AG04450 (cell line): Measurements from ENCODE around the gene DLGAP4. TPM values are rescaled to one million over a fixed set of nuclear protein-coding genes. Genes with fewer than 3 reads are reported as not detected.

Experiments
- CTCF ChIA-PET: fragments of 300-600, 350-600 bp; formaldehyde crosslinking; extraction: SDS; loops from one replicate; lab custom pipeline; 2022; ENCODE audit warnings: antibody characterized with exemption, inconsistent platforms; lab: Charles Lee
- POLR2A ChIA-PET: fragments of 350-600 bp; formaldehyde crosslinking; extraction: SDS; loops from one replicate; lab custom pipeline; 2021; ENCODE audit warnings: antibody characterized with exemption, inconsistent platforms; lab: Yijun Ruan, JAX
- DNase-seq: peaks from one replicate; pipeline ENCODE4 v3.0.0-alpha.2; 2011; ENCODE audit warnings: low read depth, low spot score
- H3K27ac ChIP-seq: one replicate; pipeline ENCODE4 v1.5.1; 2012; ENCODE audit warnings: low read depth, low read length, control low read depth
- H3K27me3 ChIP-seq: one replicate; pipeline ENCODE4 v1.6.0; 2012; ENCODE audit warnings: low read length; ENCODE audit not compliant: control insufficient read depth, insufficient read depth
- H3K4me3 ChIP-seq: 2 replicates; pipeline ENCODE4 v1.5.1; 2011; ENCODE audit warnings: mild to moderate bottlenecking, low read depth, low read length, control low read depth
- H3K9me3 ChIP-seq: 2 replicates; pipeline ENCODE4 v1.5.1; 2012; ENCODE audit warnings: low read length; ENCODE audit not compliant: control insufficient read depth, insufficient read depth
- CTCF ChIP-seq: IDR thresholded peaks from 2 replicates; pipeline ENCODE4 v1.5.1; 2011; ENCODE audit warnings: low read depth, low read length, control low read depth, inconsistent platforms
- polyA plus RNA-seq: library from polyadenylated mRNA; depleted of rRNA; stranded (reverse); fragments of >200 nt; gene quantifications from 2 replicates; pipeline ENCODE4 v1.2.3, GENCODE V29; 2011; rRNA removed
- small RNA-seq: library from RNA; depleted of rRNA; stranded (forward); fragments of <200 nt; gene quantifications from one replicate; pipeline ENCODE3, GENCODE V24; 2012; ENCODE audit warnings: low read depth; ENCODE audit not compliant: insufficient read length

Gene DLGAP4
- polyA plus RNA-seq, 1 experiment = 17.7 TPM

- TF ChIP-seq CTCF = no peak
- Histone ChIP-seq H3K9me3 (no peaks in the 10 kb centered on the region; the same call in 1 of the 2 replicates), H3K27me3 (no peaks in the 10 kb centered on the region), H3K27ac (peak overlapping the region; percentile 61), H3K4me3 (peak overlapping the region; percentile 70)
- POLR2A ChIA-PET = interaction anchor here (0.7 to 1.1 kb wide), 2 partner anchors 31 to 199 kb away, joined by 3 to 4 read pairs; partner anchors contain the start of genes DSN1 and RAB5IF
- no peak for DNase-seq
- CTCF ChIA-PET = interaction anchor here (2.1 kb wide), 1 partner anchor 30 kb away, joined by 9 read pairs; no protein-coding TSS in a partner anchor
Measured at GRCh38 chr20:36574366-36575135, 268.4 kb downstream of the DLGAP4 start.

- Histone ChIP-seq H3K27me3 (no peaks in the 10 kb centered on the region), H3K27ac (no peak overlapping the region), H3K9me3 (no peaks in the 10 kb centered on the region; the same call in 1 of the 2 replicates), H3K4me3 (no peak overlapping the region)
- ChIA-PET POLR2A (interaction anchor here (1.0 kb wide), 1 partner anchor 9 kb away, joined by 3 read pairs; no protein-coding TSS in a partner anchor), CTCF (interaction anchor here (2.1 kb wide), 1 partner anchor 29 kb away, joined by 9 read pairs; no protein-coding TSS in a partner anchor)
- no peak for TF ChIP-seq CTCF
- DNase-seq = no peak
Measured at GRCh38 chr20:36576081-36576445, 269.9 kb downstream of the DLGAP4 start.

Small RNA genes within 50 kb of the gene (small RNA-seq; reads per million reads assigned to genes)
- not detected for gene RF00017

Other genes with a start within 250 kb of the DLGAP4 start
- gene EPB41L1, start 151.6 kb upstream of the DLGAP4 start, polyA plus RNA-seq = 17.8 and 23.6 TPM in 2 replicates
- gene AAR2, start 69.9 kb upstream of the DLGAP4 start, polyA plus RNA-seq = 25.3 and 33.6 TPM in 2 replicates
- gene MYL9, start 235.2 kb downstream of the DLGAP4 start, polyA plus RNA-seq = 273 and 380 TPM in 2 replicates